Right atrium auricular region (tissue), 2 donors: ENCODE results near the gene CD83. TPM values are rescaled to one million over a fixed set of nuclear protein-coding genes. Genes with fewer than 3 reads are reported as not detected.

Experiments
- DNase-seq: peaks from one replicate; pipeline ENCODE4 v3.0.0-alpha.2; 2019; ENCODE audit warnings: low spot score
- H3K27ac ChIP-seq, 2 donors: fragments of 200-600 bp; sonication (generic); 1 replicate in 1 of 2; 2 replicates in 1 of 2; pipeline ENCODE4 v1.5.1; 2016 to 2019
- H3K27me3 ChIP-seq, 2 donors: fragments of 200-600 bp; sonication (generic); one replicate each; pipeline versions ENCODE4 v1.5.1 to v1.6.0; 2017 to 2019
- H3K36me3 ChIP-seq: fragments of 200-600 bp; sonication (generic); one replicate; pipeline ENCODE4 v1.5.1; 2016
- H3K4me1 ChIP-seq, 2 donors: fragments of 200-600 bp; sonication (generic); one replicate each; pipeline versions ENCODE4 v1.5.1 to v1.6.0; 2017 to 2019
- H3K4me3 ChIP-seq, 2 donors: fragments of 200-600 bp; sonication (generic); 1 replicate in 1 of 2; 2 replicates in 1 of 2; pipeline ENCODE4 v1.5.1; 2017 to 2019; ENCODE audit warnings: mild to moderate bottlenecking in 1 of 2, moderate library complexity in 1 of 2
- H3K9me3 ChIP-seq, 2 donors: fragments of 200-600 bp; sonication (generic); one replicate each; pipeline ENCODE4 v1.5.1; 2019
- total RNA-seq, 2 donors: library from RNA; depleted of rRNA; stranded (reverse); fragments of >200 nt; gene quantifications; one replicate each; pipeline ENCODE4 v1.1.0, GENCODE V29; 2016
- TF ChIP-seq, protein P1 (sequence below), 2 donors: fragments of 200-600 bp; sonication (generic); IDR thresholded peaks; one replicate each; pipeline ENCODE4 v1.5.1; 2019; ENCODE audit warnings: antibody characterized with exemption in 2 of 2

The CD83 gene
- total RNA-seq, 2 donors from 2014 or later, result 1.7 to 2.1 TPM

GRCh38 chr6:14081126-14081525, 36.4 kb upstream of the CD83 start:
- no peaks in the 10 kb centered on the region for H3K36me3 ChIP-seq
- H3K4me3 ChIP-seq, result no peak overlapping the region
- no peaks in the 10 kb centered on the region for H3K4me1 ChIP-seq
- no peak for DNase-seq
- no peak overlapping the region for H3K27ac ChIP-seq
- H3K27me3 ChIP-seq, result no peaks in the 10 kb centered on the region
- no peaks in the 10 kb centered on the region for H3K9me3 ChIP-seq
- TF ChIP-seq, protein P1, sequence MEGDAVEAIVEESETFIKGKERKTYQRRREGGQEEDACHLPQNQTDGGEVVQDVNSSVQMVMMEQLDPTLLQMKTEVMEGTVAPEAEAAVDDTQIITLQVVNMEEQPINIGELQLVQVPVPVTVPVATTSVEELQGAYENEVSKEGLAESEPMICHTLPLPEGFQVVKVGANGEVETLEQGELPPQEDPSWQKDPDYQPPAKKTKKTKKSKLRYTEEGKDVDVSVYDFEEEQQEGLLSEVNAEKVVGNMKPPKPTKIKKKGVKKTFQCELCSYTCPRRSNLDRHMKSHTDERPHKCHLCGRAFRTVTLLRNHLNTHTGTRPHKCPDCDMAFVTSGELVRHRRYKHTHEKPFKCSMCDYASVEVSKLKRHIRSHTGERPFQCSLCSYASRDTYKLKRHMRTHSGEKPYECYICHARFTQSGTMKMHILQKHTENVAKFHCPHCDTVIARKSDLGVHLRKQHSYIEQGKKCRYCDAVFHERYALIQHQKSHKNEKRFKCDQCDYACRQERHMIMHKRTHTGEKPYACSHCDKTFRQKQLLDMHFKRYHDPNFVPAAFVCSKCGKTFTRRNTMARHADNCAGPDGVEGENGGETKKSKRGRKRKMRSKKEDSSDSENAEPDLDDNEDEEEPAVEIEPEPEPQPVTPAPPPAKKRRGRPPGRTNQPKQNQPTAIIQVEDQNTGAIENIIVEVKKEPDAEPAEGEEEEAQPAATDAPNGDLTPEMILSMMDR (IDR thresholded peaks at IDR 0.05), result no peak

DNA sequence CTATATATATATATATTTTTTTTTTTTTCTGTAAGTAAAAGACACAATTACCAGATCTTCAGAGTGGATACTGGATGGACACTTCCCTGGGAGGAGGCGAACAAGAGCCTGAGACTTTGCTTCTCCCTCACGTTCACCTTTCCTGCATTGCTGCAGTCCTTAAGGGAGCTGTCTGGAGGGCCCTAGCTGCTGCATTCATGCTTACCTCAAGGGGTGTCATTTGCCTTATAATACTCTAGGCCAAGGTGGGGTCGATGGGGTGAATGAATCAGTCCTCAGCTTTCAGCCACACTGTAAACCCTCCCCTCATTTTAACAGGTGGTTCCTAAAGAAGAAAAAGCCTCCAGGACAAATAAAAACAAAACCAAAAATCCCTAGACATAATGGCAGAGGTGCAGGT, 34.8 kb upstream of the CD83 start:
- Histone ChIP-seq H3K36me3 (no peaks in the 10 kb centered on the region), H3K27me3 (no peaks in the 10 kb centered on the region), H3K4me1 (no peaks in the 10 kb centered on the region), H3K4me3 (no peak overlapping the region), H3K27ac (no peak overlapping the region), H3K9me3 (no peaks in the 10 kb centered on the region)
- no peak for DNase-seq
- TF ChIP-seq, protein P1 (IDR thresholded peaks at IDR 0.05), result no peak

- Histone ChIP-seq H3K27me3 (no peaks in the 10 kb centered on the region), H3K36me3 (no peaks in the 10 kb centered on the region), H3K27ac (no peak overlapping the region), H3K4me1 (no peaks in the 10 kb centered on the region), H3K4me3 (no peak overlapping the region), H3K9me3 (no peaks in the 10 kb centered on the region)
- DNase-seq, result no peak
- TF ChIP-seq, protein P1 (IDR thresholded peaks at IDR 0.05), result no peak
Measured at GRCh38 chr6:14083262-14083661, 34.3 kb upstream of the CD83 start.

- no peaks in the 10 kb centered on the region for H3K36me3 ChIP-seq
- no peak overlapping the region for H3K4me3 ChIP-seq
- H3K9me3 ChIP-seq, result no peaks in the 10 kb centered on the region
- no peaks in the 10 kb centered on the region for H3K4me1 ChIP-seq
- H3K27ac ChIP-seq, result no peak overlapping the region
- H3K27me3 ChIP-seq, result no peaks in the 10 kb centered on the region
- TF ChIP-seq, protein P1 (IDR thresholded peaks at IDR 0.05), result no peak
- no peak for DNase-seq
Measured at GRCh38 chr6:14083751-14084150, 33.8 kb upstream of the CD83 start.

GRCh38 chr6:14084388-14084787, 33.2 kb upstream of the CD83 start:
- Histone ChIP-seq H3K27me3 (no peaks in the 10 kb centered on the region), H3K36me3 (no peaks in the 10 kb centered on the region), H3K27ac (no peak overlapping the region), H3K9me3 (no peaks in the 10 kb centered on the region), H3K4me3 (no peak overlapping the region), H3K4me1 (no peaks in the 10 kb centered on the region)
- DNase-seq, result no peak
- TF ChIP-seq, protein P1 (IDR thresholded peaks at IDR 0.05), result no peak

DNA sequence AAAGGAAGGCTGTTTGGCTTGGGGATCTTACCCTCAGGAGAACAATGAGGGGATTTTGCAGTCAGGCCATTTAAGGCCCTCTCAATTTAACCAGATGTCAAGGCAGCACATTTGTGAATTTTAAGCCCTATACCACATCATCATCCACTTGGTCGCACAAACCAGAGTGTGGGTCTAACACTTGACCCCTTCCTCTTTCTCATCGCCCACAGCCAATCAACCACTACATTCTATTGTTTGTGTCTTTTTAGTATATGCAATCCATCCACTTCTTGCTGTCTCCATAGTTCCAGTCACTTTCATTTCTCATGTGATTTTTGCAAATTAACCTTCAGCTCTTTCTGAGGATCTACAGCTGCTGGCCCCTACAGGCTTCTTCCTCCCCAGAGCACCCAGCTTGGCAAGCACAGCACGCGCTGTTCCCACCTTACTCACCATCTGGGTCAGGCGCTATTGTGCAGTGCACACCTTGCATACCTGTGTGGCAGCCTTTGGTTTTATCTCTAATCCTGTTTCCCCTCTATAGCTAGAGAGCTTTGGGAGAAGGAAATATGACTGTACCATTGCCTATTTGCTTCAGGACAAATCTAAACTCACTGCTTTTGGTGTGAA, 32.3 kb upstream of the CD83 start:
- no peak overlapping the region for H3K4me3 ChIP-seq
- no peaks in the 10 kb centered on the region for H3K36me3 ChIP-seq
- DNase-seq, result no peak
- TF ChIP-seq, protein P1 (IDR thresholded peaks at IDR 0.05), result no peak
- H3K27me3 ChIP-seq, result no peaks in the 10 kb centered on the region
- H3K4me1 ChIP-seq, result no peaks in the 10 kb centered on the region
- no peaks in the 10 kb centered on the region for H3K9me3 ChIP-seq
- H3K27ac ChIP-seq, result no peak overlapping the region
